ENCODE measurements around the gene RPRD2. TPM values are rescaled to one million over a fixed set of nuclear protein-coding genes. Genes with fewer than 3 reads are reported as not detected.
"Not testable (repeated sequence)": the region's sequence is repeated elsewhere in the genome, so short reads cannot be mapped to it uniquely, and the experiment has no call there.

RPRD2 gene
- total RNA-seq: 10 to 100 TPM; 27.1 to 27.9 TPM
- polyA plus RNA-seq (2013, experiment 1 of 2): 28.8 TPM
- 38.3 TPM for polyA plus RNA-seq (2013, experiment 2 of 2)
- total RNA-seq: 17.2 to 199 (median 56.6) reads per million in 172 experiments

GRCh38 chr1:150363426-150364230 is at the start of gene RPRD2:
Gene RPRD2 (plus strand): TSS chr1:150364147. CDS start chr1:150364715, 568 bp downstream.
- H3K9me3 Mint-ChIP-seq: no peaks in the 10 kb centered on the region
- Histone ChIP-seq H3K36me3 (ENCODE audit: insufficient read depth, low read length) (no peaks in the 10 kb centered on the region), H3K4me3 (ENCODE audit: low read length) (peak within 1 kb of the TSS; percentile 70), H3K27ac (ENCODE audit: low read depth in 1 of 2, low read length in 2 of 2) (peak within 1 kb of the TSS; percentile 93 to 97), H3K9me3 (ENCODE audit: control insufficient read depth in 1 of 2, insufficient read depth in 1 of 2, low read length in 2 of 2) (no peaks in the 10 kb centered on the region), H3K27me3 (ENCODE audit: control insufficient read depth in 1 of 2, insufficient read depth in 2 of 2, low read length in 2 of 2) (no peaks in the 10 kb centered on the region), H3K4me1 (ENCODE audit: insufficient read depth, low read length) (peaks cover 17% of the 10 kb centered on the region)
- ATAC-seq (ENCODE audit: poor library complexity) (peak; percentile 93), DNase-seq (peak; percentile 95 to 100 (median 99))
- H3K4me3 Mint-ChIP-seq: peak within 1 kb of the TSS; percentile 100
- intact Hi-C loops (cut with DNase I, micrococcal nuclease): loop anchor here (1.0 to 10.0 kb wide), 6 partner anchors 42 to 644 kb away; partner anchors contain the start of genes ANP32E (in 1 of the 2), MINDY1 (in 1 of the 2), MRPS21 (in 1 of the 2) and PRPF3 (in 1 of the 2)
- POLR2A ChIA-PET: interaction anchor here (0.7 to 4.5 kb wide), 65 partner anchors 8 to 1036 kb away, joined by 3 to 61 read pairs (median 4); partner anchors contain the start of genes ADAMTSL4, ANP32E, APH1A and CIART
- TF ChIP-seq CTCF (IDR thresholded peaks at IDR 0.05): no peak
- H3K27me3 Mint-ChIP-seq: no peaks in the 10 kb centered on the region
- CTCF ChIA-PET: interaction anchor here (0.6 to 1.3 kb wide), 3 partner anchors 40 to 66 kb away, joined by 3 to 4 read pairs (median 4); partner anchors contain the start of gene PRPF3
- H3K4me1 Mint-ChIP-seq (ENCODE audit: low read depth): peaks cover 37% of the 10 kb centered on the region
- H3K36me3 Mint-ChIP-seq (ENCODE audit: low read depth): peaks cover 42% of the 10 kb centered on the region
- H3K27ac Mint-ChIP-seq: peak within 1 kb of the TSS; percentile 96

GRCh38 chr1:150314691-150315090 is 49.3 kb upstream of the RPRD2 start:
- H3K36me3 ChIP-seq (ENCODE audit: insufficient read depth, low read length); DNase-seq; H3K27me3 ChIP-seq (ENCODE audit: control insufficient read depth in 1 of 2, insufficient read depth in 2 of 2, low read length in 2 of 2); H3K4me3 ChIP-seq (ENCODE audit: low read length); H3K27ac ChIP-seq (ENCODE audit: low read depth in 1 of 2, low read length in 2 of 2); H3K4me1 Mint-ChIP-seq (ENCODE audit: low read depth); H3K36me3 Mint-ChIP-seq (ENCODE audit: low read depth); H3K9me3 Mint-ChIP-seq; CTCF ChIA-PET; H3K27ac Mint-ChIP-seq; POLR2A ChIA-PET; H3K4me1 ChIP-seq (ENCODE audit: insufficient read depth, low read length); H3K27me3 Mint-ChIP-seq; H3K4me3 Mint-ChIP-seq; intact Hi-C loops (cut with DNase I, micrococcal nuclease); H3K9me3 ChIP-seq (ENCODE audit: control insufficient read depth in 1 of 2, insufficient read depth in 1 of 2, low read length in 2 of 2); ATAC-seq (ENCODE audit: poor library complexity): not testable (repeated sequence)

GRCh38 chr1:150320667-150320978 is 43.3 kb upstream of the RPRD2 start:
- DNase-seq: peak in 3 of 14 experiments; percentile 3 to 22 (median 19)
- POLR2A ChIA-PET: interaction anchor here (0.7 to 2.6 kb wide), 7 partner anchors 38 to 377 kb away, joined by 3 to 34 read pairs (median 3); partner anchors contain the start of genes CIART, GOLPH3L and RPRD2
- peak overlapping the region; percentile 83 to 84 for H3K27ac ChIP-seq (ENCODE audit: low read depth in 1 of 2, low read length in 2 of 2)
- H3K36me3 ChIP-seq (ENCODE audit: insufficient read depth, low read length): peaks cover 11% of the 10 kb centered on the region
- H3K36me3 Mint-ChIP-seq (ENCODE audit: low read depth): peaks cover 32% of the 10 kb centered on the region
- peaks cover 34% of the 10 kb centered on the region for H3K4me1 ChIP-seq (ENCODE audit: insufficient read depth, low read length)
- CTCF ChIA-PET: interaction anchor here (0.7 to 1.0 kb wide), 2 partner anchors 43 to 65 kb away, joined by 3 read pairs; partner anchors contain the start of gene RPRD2
- H3K27ac Mint-ChIP-seq: peak overlapping the region; percentile 95
- H3K4me1 Mint-ChIP-seq (ENCODE audit: low read depth): peaks cover 27% of the 10 kb centered on the region
- peak overlapping the region; percentile 97 for H3K4me3 Mint-ChIP-seq
- intact Hi-C loops (cut with DNase I, micrococcal nuclease): loop anchor here (2.0 to 5.0 kb wide), 5 partner anchors 28 to 108 kb away; partner anchors contain the start of genes APH1A (in 1 of the 2), CA14 (in 1 of the 2) and MRPS21 (in 1 of the 2)
- H3K9me3 ChIP-seq (ENCODE audit: control insufficient read depth in 1 of 2, insufficient read depth in 1 of 2, low read length in 2 of 2): no peaks in the 10 kb centered on the region
- peak overlapping the region; percentile 78 for H3K4me3 ChIP-seq (ENCODE audit: low read length)
- no peaks in the 10 kb centered on the region for H3K27me3 Mint-ChIP-seq
- TF ChIP-seq CTCF (IDR thresholded peaks at IDR 0.05): no peak
- no peaks in the 10 kb centered on the region for H3K9me3 Mint-ChIP-seq
- no peaks in the 10 kb centered on the region for H3K27me3 ChIP-seq (ENCODE audit: control insufficient read depth in 1 of 2, insufficient read depth in 2 of 2, low read length in 2 of 2)
- no peak for ATAC-seq (ENCODE audit: poor library complexity)
